ENCODE measurements around the gene FBXO31. TPM values are rescaled to one million over a fixed set of nuclear protein-coding genes. Genes with fewer than 3 reads are reported as not detected.
"Not testable (repeated sequence)": the region's sequence is repeated elsewhere in the genome, so short reads cannot be mapped to it uniquely, and the experiment has no call there.

The FBXO31 gene
- total and polyA plus RNA-seq, 2 of the 13 experiments (the other 11 are each of a cell fraction or from before 2014, with no cell fraction given), result 92.4 to 101 TPM

DNA sequence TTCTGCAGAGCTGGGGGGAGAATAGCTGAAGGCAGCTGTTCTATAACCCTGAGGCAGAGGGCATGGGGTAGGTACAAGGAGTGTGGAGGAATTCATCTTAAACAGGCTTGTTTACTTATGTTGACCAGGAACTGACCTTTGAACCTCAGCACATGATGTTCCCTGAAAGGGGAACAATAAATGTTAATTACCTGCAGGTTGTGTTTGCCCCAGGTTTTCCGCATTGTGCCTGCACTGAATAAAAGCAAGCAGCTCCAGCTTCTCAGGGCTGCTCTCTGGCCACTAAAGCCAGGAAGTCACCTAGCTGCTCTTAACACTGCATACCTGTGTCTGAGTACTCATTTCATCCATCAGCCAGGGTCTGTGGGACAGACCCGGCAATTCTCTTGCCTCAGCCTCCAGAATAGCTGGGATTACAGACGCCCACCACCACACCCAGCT lies 4.2 kb downstream of the FBXO31 start (continued):
- TF ChIP-seq, protein P1, sequence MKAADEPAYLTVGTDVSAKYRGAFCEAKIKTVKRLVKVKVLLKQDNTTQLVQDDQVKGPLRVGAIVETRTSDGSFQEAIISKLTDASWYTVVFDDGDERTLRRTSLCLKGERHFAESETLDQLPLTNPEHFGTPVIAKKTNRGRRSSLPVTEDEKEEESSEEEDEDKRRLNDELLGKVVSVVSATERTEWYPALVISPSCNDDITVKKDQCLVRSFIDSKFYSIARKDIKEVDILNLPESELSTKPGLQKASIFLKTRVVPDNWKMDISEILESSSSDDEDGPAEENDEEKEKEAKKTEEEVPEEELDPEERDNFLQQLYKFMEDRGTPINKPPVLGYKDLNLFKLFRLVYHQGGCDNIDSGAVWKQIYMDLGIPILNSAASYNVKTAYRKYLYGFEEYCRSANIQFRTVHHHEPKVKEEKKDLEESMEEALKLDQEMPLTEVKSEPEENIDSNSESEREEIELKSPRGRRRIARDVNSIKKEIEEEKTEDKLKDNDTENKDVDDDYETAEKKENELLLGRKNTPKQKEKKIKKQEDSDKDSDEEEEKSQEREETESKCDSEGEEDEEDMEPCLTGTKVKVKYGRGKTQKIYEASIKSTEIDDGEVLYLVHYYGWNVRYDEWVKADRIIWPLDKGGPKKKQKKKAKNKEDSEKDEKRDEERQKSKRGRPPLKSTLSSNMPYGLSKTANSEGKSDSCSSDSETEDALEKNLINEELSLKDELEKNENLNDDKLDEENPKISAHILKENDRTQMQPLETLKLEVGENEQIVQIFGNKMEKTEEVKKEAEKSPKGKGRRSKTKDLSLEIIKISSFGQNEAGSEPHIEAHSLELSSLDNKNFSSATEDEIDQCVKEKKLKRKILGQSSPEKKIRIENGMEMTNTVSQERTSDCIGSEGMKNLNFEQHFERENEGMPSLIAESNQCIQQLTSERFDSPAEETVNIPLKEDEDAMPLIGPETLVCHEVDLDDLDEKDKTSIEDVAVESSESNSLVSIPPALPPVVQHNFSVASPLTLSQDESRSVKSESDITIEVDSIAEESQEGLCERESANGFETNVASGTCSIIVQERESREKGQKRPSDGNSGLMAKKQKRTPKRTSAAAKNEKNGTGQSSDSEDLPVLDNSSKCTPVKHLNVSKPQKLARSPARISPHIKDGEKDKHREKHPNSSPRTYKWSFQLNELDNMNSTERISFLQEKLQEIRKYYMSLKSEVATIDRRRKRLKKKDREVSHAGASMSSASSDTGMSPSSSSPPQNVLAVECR (CRISPR knock-in tag; IDR thresholded peaks at IDR 0.05; ENCODE audit: borderline replicate concordance), result peak; percentile 72; the same call in 1 of the 2 replicates
- peak; percentile 60; the same call in 1 of the 2 replicates for TF ChIP-seq CBFB (CRISPR knock-in tag; IDR thresholded peaks at IDR 0.05)
- TF ChIP-seq ZNF777 (CRISPR knock-in tag; IDR thresholded peaks at IDR 0.05), result 0 out of 2 replicates have a peak, but pooled peaks have one; percentile 25
- TF ChIP-seq NR2F6 (IDR thresholded peaks at IDR 0.05), result peak; percentile 90
- TF ChIP-seq NR2F6 (CRISPR knock-in tag; IDR thresholded peaks at IDR 0.05), result peak; percentile 94
- peak; percentile 63; the same call in 1 of the 2 replicates for TF ChIP-seq SPEN (CRISPR knock-in tag; IDR thresholded peaks at IDR 0.05; ENCODE audit: low read depth)
- TF ChIP-seq KDM1A (CRISPR knock-in tag; IDR thresholded peaks at IDR 0.05), result 0 out of 2 replicates have a peak, but pooled peaks have one; percentile 19
- TF ChIP-seq, protein P2, sequence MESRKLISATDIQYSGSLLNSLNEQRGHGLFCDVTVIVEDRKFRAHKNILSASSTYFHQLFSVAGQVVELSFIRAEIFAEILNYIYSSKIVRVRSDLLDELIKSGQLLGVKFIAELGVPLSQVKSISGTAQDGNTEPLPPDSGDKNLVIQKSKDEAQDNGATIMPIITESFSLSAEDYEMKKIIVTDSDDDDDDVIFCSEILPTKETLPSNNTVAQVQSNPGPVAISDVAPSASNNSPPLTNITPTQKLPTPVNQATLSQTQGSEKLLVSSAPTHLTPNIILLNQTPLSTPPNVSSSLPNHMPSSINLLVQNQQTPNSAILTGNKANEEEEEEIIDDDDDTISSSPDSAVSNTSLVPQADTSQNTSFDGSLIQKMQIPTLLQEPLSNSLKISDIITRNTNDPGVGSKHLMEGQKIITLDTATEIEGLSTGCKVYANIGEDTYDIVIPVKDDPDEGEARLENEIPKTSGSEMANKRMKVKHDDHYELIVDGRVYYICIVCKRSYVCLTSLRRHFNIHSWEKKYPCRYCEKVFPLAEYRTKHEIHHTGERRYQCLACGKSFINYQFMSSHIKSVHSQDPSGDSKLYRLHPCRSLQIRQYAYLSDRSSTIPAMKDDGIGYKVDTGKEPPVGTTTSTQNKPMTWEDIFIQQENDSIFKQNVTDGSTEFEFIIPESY (CRISPR knock-in tag; IDR thresholded peaks at IDR 0.05), result 0 out of 2 replicates have a peak, but pooled peaks have one; percentile 18
- peak; percentile 75 for TF ChIP-seq MED1 (CRISPR knock-in tag; IDR thresholded peaks at IDR 0.05)
- TF ChIP-seq, protein P3, sequence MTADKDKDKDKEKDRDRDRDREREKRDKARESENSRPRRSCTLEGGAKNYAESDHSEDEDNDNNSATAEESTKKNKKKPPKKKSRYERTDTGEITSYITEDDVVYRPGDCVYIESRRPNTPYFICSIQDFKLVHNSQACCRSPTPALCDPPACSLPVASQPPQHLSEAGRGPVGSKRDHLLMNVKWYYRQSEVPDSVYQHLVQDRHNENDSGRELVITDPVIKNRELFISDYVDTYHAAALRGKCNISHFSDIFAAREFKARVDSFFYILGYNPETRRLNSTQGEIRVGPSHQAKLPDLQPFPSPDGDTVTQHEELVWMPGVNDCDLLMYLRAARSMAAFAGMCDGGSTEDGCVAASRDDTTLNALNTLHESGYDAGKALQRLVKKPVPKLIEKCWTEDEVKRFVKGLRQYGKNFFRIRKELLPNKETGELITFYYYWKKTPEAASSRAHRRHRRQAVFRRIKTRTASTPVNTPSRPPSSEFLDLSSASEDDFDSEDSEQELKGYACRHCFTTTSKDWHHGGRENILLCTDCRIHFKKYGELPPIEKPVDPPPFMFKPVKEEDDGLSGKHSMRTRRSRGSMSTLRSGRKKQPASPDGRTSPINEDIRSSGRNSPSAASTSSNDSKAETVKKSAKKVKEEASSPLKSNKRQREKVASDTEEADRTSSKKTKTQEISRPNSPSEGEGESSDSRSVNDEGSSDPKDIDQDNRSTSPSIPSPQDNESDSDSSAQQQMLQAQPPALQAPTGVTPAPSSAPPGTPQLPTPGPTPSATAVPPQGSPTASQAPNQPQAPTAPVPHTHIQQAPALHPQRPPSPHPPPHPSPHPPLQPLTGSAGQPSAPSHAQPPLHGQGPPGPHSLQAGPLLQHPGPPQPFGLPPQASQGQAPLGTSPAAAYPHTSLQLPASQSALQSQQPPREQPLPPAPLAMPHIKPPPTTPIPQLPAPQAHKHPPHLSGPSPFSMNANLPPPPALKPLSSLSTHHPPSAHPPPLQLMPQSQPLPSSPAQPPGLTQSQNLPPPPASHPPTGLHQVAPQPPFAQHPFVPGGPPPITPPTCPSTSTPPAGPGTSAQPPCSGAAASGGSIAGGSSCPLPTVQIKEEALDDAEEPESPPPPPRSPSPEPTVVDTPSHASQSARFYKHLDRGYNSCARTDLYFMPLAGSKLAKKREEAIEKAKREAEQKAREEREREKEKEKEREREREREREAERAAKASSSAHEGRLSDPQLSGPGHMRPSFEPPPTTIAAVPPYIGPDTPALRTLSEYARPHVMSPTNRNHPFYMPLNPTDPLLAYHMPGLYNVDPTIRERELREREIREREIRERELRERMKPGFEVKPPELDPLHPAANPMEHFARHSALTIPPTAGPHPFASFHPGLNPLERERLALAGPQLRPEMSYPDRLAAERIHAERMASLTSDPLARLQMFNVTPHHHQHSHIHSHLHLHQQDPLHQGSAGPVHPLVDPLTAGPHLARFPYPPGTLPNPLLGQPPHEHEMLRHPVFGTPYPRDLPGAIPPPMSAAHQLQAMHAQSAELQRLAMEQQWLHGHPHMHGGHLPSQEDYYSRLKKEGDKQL (CRISPR knock-in tag; IDR thresholded peaks at IDR 0.05; ENCODE audit: low read depth), result peak; percentile 66
- TF ChIP-seq ZNF136 (CRISPR knock-in tag; IDR thresholded peaks at IDR 0.05; ENCODE audit: low read depth), result 0 out of 2 replicates have a peak, but pooled peaks have one; percentile 78
- TF ChIP-seq CREM (IDR thresholded peaks at IDR 0.05), result peak; percentile 61; the same call in 1 of the 2 replicates
- not testable (repeated sequence) for TF ChIP-seq CREM (CRISPR knock-in tag; IDR thresholded peaks at IDR 0.05)
- TF ChIP-seq HMG20B (CRISPR knock-in tag; conservative IDR thresholded peaks at IDR 0.05), result 0 out of 2 replicates have a peak, but pooled peaks have one; percentile 46
- peak; percentile 14 for TF ChIP-seq PHF5A (CRISPR knock-in tag; IDR thresholded peaks at IDR 0.05; ENCODE audit: low read depth, unreplicated experiment)
- TF ChIP-seq ZBTB38 (CRISPR knock-in tag; IDR thresholded peaks at IDR 0.05), result peak; percentile 74
- TF ChIP-seq ZNF264 (CRISPR knock-in tag; IDR thresholded peaks at IDR 0.05), result peak; percentile 18; the same call in 1 of the 2 replicates
- TF ChIP-seq, protein P4, sequence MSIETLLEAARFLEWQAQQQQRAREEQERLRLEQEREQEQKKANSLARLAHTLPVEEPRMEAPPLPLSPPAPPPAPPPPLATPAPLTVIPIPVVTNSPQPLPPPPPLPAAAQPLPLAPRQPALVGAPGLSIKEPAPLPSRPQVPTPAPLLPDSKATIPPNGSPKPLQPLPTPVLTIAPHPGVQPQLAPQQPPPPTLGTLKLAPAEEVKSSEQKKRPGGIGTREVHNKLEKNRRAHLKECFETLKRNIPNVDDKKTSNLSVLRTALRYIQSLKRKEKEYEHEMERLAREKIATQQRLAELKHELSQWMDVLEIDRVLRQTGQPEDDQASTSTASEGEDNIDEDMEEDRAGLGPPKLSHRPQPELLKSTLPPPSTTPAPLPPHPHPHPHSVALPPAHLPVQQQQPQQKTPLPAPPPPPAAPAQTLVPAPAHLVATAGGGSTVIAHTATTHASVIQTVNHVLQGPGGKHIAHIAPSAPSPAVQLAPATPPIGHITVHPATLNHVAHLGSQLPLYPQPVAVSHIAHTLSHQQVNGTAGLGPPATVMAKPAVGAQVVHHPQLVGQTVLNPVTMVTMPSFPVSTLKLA (IDR thresholded peaks at IDR 0.05), result peak; percentile 36; the same call in 1 of the 2 replicates

Measured in HepG2 (cell line).